ENCODE results near the gene SKP2. TPM values are rescaled to one million over a fixed set of nuclear protein-coding genes. Genes with fewer than 3 reads are reported as not detected.

SKP2 gene
- total and polyA plus RNA-seq, 2 experiments from 2014 or later: 64.6 to 103 TPM

GRCh38 chr5:36156619-36157018 lies 4.7 kb downstream of the SKP2 start:
- H3K4me3 ChIP-seq: no peak overlapping the region
- H3K9me2 ChIP-seq (replicated peaks; ENCODE audit: insufficient read depth): no peaks in the 10 kb centered on the region
- no peak for TF ChIP-seq CTCF (IDR thresholded peaks at IDR 0.05; ENCODE audit: poor library complexity)
- no peak for TF ChIP-seq EZH2 (IDR thresholded peaks at IDR 0.05; ENCODE audit: borderline replicate concordance)
- TF ChIP-seq EZH2phosphoT487 (IDR thresholded peaks at IDR 0.05; ENCODE audit: low read depth, severe bottlenecking, unreplicated experiment): no peak
- WGBS (ENCODE audit: low lambda C conversion rate, missing lambda C conversion rate): 33% methylated on average over 1 of the region's 1 CpG
- H3K79me2 ChIP-seq: peaks cover 80% of the 10 kb centered on the region
- no peaks in the 10 kb centered on the region for H3K9me3 ChIP-seq (ENCODE audit: low read depth)
- no peaks in the 10 kb centered on the region for H3K36me3 ChIP-seq (replicated peaks; ENCODE audit: insufficient read depth, low read depth)
- H3K27me3 ChIP-seq: no peaks in the 10 kb centered on the region
- H3K4me2 ChIP-seq: peak overlapping the region; percentile 64
- H4K20me1 ChIP-seq (ENCODE audit: insufficient read depth, poor library complexity, severe bottlenecking): no peaks in the 10 kb centered on the region
- no peak for DNase-seq (ENCODE audit: low spot score)
- H3K4me1 ChIP-seq (ENCODE audit: insufficient read depth): peaks cover 65% of the 10 kb centered on the region
- H2AFZ ChIP-seq: no peak overlapping the region
- peak overlapping the region; percentile 75 for H3K27ac ChIP-seq

GRCh38 chr5:36158144-36158543 lies 6.2 kb downstream of the SKP2 start:
- WGBS (ENCODE audit: low lambda C conversion rate, missing lambda C conversion rate): 58% methylated on average over 2 of the region's 2 CpGs
- peaks cover 88% of the 10 kb centered on the region for H3K79me2 ChIP-seq
- no peaks in the 10 kb centered on the region for H4K20me1 ChIP-seq (ENCODE audit: insufficient read depth, poor library complexity, severe bottlenecking)
- peak overlapping the region; percentile 64 for H3K4me2 ChIP-seq
- no peak for DNase-seq (ENCODE audit: low spot score)
- no peaks in the 10 kb centered on the region for H3K9me2 ChIP-seq (replicated peaks; ENCODE audit: insufficient read depth)
- H3K36me3 ChIP-seq (replicated peaks; ENCODE audit: insufficient read depth, low read depth): no peaks in the 10 kb centered on the region
- H3K27ac ChIP-seq: peak overlapping the region; percentile 75
- H3K9me3 ChIP-seq (ENCODE audit: low read depth): no peaks in the 10 kb centered on the region
- peaks cover 72% of the 10 kb centered on the region for H3K4me1 ChIP-seq (ENCODE audit: insufficient read depth)
- no peak overlapping the region for H3K4me3 ChIP-seq
- TF ChIP-seq EZH2phosphoT487 (IDR thresholded peaks at IDR 0.05; ENCODE audit: low read depth, severe bottlenecking, unreplicated experiment) (no peak), CTCF (IDR thresholded peaks at IDR 0.05; ENCODE audit: poor library complexity) (no peak), EZH2 (IDR thresholded peaks at IDR 0.05; ENCODE audit: borderline replicate concordance) (no peak)
- no peak overlapping the region for H2AFZ ChIP-seq
- H3K27me3 ChIP-seq: no peaks in the 10 kb centered on the region

GRCh38 chr5:36160617-36161016 lies 8.7 kb downstream of the SKP2 start:
- H3K4me2 ChIP-seq: peak overlapping the region; percentile 65
- no peaks in the 10 kb centered on the region for H4K20me1 ChIP-seq (ENCODE audit: insufficient read depth, poor library complexity, severe bottlenecking)
- peak overlapping the region; percentile 87 for H3K27ac ChIP-seq
- no peaks in the 10 kb centered on the region for H3K9me2 ChIP-seq (replicated peaks; ENCODE audit: insufficient read depth)
- H3K4me3 ChIP-seq: no peak overlapping the region
- no peaks in the 10 kb centered on the region for H3K36me3 ChIP-seq (replicated peaks; ENCODE audit: insufficient read depth, low read depth)
- H2AFZ ChIP-seq: no peak overlapping the region
- no peaks in the 10 kb centered on the region for H3K27me3 ChIP-seq
- WGBS (ENCODE audit: low lambda C conversion rate, missing lambda C conversion rate): 83% methylated on average over 3 of the region's 3 CpGs
- TF ChIP-seq EZH2phosphoT487 (IDR thresholded peaks at IDR 0.05; ENCODE audit: low read depth, severe bottlenecking, unreplicated experiment) (no peak), EZH2 (IDR thresholded peaks at IDR 0.05; ENCODE audit: borderline replicate concordance) (no peak), CTCF (IDR thresholded peaks at IDR 0.05; ENCODE audit: poor library complexity) (no peak)
- H3K4me1 ChIP-seq (ENCODE audit: insufficient read depth): peaks cover 57% of the 10 kb centered on the region
- H3K79me2 ChIP-seq: peaks cover 87% of the 10 kb centered on the region
- DNase-seq (ENCODE audit: low spot score): no peak
- H3K9me3 ChIP-seq (ENCODE audit: low read depth): no peaks in the 10 kb centered on the region

- Histone ChIP-seq H3K36me3 (replicated peaks; ENCODE audit: insufficient read depth, low read depth) (no peaks in the 10 kb centered on the region), H3K4me1 (ENCODE audit: insufficient read depth) (peaks cover 49% of the 10 kb centered on the region), H3K9me3 (ENCODE audit: low read depth) (no peaks in the 10 kb centered on the region), H3K27ac (peak overlapping the region; percentile 87), H2AFZ (no peak overlapping the region), H3K4me2 (peak overlapping the region; percentile 65), H4K20me1 (ENCODE audit: insufficient read depth, poor library complexity, severe bottlenecking) (no peaks in the 10 kb centered on the region), H3K4me3 (no peak overlapping the region), H3K79me2 (peaks cover 90% of the 10 kb centered on the region), H3K27me3 (no peaks in the 10 kb centered on the region), H3K9me2 (replicated peaks; ENCODE audit: insufficient read depth) (no peaks in the 10 kb centered on the region)
- no peak for TF ChIP-seq CTCF (IDR thresholded peaks at IDR 0.05; ENCODE audit: poor library complexity)
- TF ChIP-seq EZH2 (IDR thresholded peaks at IDR 0.05; ENCODE audit: borderline replicate concordance): no peak
- no peak for TF ChIP-seq EZH2phosphoT487 (IDR thresholded peaks at IDR 0.05; ENCODE audit: low read depth, severe bottlenecking, unreplicated experiment)
- 62% methylated on average over 4 of the region's 4 CpGs for WGBS (ENCODE audit: low lambda C conversion rate, missing lambda C conversion rate)
- peak; percentile 61 for DNase-seq (ENCODE audit: low spot score)
Measured at GRCh38 chr5:36161361-36161760, 9.4 kb downstream of the SKP2 start.

Measured in hepatocyte (in vitro differentiated cells).